Stimulated activated CD4-positive, alpha-beta T cell treated with anti-CD3 and anti-CD28 coated beads, Interleukin-15, amount 100 ng/mL, for 24 hours (primary cell): ENCODE results near the gene NCCRP1.

Experiments
- DNase-seq: peaks from one replicate; pipeline ENCODE4 v3.0.0-alpha.2; 2020

NCCRP1 gene

GRCh38 chr19:39165857-39166256 lies 30.9 kb upstream of the NCCRP1 start:
- DNase-seq = no peak

- no peak for DNase-seq
Observed at GRCh38 chr19:39166571-39167391, 30.0 kb upstream of the NCCRP1 start.

- DNase-seq = no peak
Observed at GRCh38 chr19:39167461-39168257, 29.1 kb upstream of the NCCRP1 start.

- DNase-seq = no peak
Observed at GRCh38 chr19:39168258-39169142, 28.3 kb upstream of the NCCRP1 start.

- DNase-seq = no peak
Observed at GRCh38 chr19:39169143-39169810, 27.5 kb upstream of the NCCRP1 start.

- DNase-seq = no peak
Observed at GRCh38 chr19:39170386-39171231, 26.2 kb upstream of the NCCRP1 start.

GRCh38 chr19:39171479-39172465 lies 25.0 kb upstream of the NCCRP1 start:
- no peak for DNase-seq

- no peak for DNase-seq
Observed at GRCh38 chr19:39172700-39173501, 23.9 kb upstream of the NCCRP1 start.

- DNase-seq = no peak
Observed at GRCh38 chr19:39173502-39173991, 23.2 kb upstream of the NCCRP1 start.

GRCh38 chr19:39174142-39174541 lies 22.6 kb upstream of the NCCRP1 start:
- DNase-seq = no peak

GRCh38 chr19:39174558-39175544 lies 21.9 kb upstream of the NCCRP1 start:
- DNase-seq = no peak

GRCh38 chr19:39175564-39175963 lies 21.2 kb upstream of the NCCRP1 start:
- DNase-seq = no peak

- DNase-seq = no peak
Observed at GRCh38 chr19:39177110-39177699, 19.6 kb upstream of the NCCRP1 start.

GRCh38 chr19:39177736-39178135 lies 19.0 kb upstream of the NCCRP1 start:
- DNase-seq = no peak

GRCh38 chr19:39178296-39179006 lies 18.3 kb upstream of the NCCRP1 start:
- no peak for DNase-seq

- DNase-seq = no peak
Observed at GRCh38 chr19:39179754-39180153, 17.0 kb upstream of the NCCRP1 start.

- no peak for DNase-seq
Observed at GRCh38 chr19:39180749-39181148, 16.0 kb upstream of the NCCRP1 start.
